Measurements from ENCODE around the gene HDGFL2. TPM values are rescaled to one million over a fixed set of nuclear protein-coding genes. Genes with fewer than 3 reads are reported as not detected.

The HDGFL2 gene
- polyA plus RNA-seq, 1 donor, result 58.8 TPM

DNA sequence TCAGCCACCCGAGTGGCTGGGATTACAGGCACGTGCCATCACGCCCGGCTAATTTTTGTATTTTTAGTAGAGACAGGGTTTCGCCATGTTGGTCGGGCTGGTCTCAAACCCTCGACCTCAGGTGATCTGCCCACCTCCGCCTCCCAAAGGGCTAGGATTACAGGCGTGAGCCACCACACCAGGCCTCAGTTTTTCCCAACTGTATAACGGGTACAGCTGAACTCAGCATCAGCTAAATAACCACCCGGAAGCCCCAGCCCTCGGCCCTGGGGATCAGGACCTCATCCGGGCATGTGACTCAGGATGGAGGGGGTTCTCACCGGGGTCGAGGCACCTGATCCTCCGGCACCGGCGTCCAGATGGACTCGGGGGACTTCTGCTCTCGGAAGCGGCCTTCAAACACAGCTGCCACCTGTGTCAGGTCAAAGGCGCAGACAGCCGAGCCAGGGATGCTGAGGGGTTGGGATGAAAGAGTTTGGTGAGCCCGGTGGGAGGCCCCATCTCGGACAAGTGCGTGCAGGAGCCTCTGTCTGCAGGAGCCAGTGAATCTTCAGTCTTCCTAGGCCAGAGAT is 78.5 kb downstream of the HDGFL2 start:
- no peak for DNase-seq

Other genes starting within 250 kb of the HDGFL2 start
- gene EBI3, start 242.8 kb upstream of the HDGFL2 start, polyA plus RNA-seq (ENCODE audit: insufficient read length), result 0.35 TPM
- gene YJU2, start 225.2 kb upstream of the HDGFL2 start, polyA plus RNA-seq (ENCODE audit: insufficient read length), result 16.6 TPM
- 2.4 TPM for gene SHD, start 193.0 kb upstream of the HDGFL2 start, polyA plus RNA-seq (ENCODE audit: insufficient read length)
- 0.42 TPM for gene TMIGD2, start 169.9 kb upstream of the HDGFL2 start, polyA plus RNA-seq (ENCODE audit: insufficient read length)
- gene FSD1, start 167.7 kb upstream of the HDGFL2 start, polyA plus RNA-seq (ENCODE audit: insufficient read length), result 7.2 TPM
- gene STAP2, start 133.5 kb upstream of the HDGFL2 start, polyA plus RNA-seq (ENCODE audit: insufficient read length), result 23.3 TPM
- 23.2 TPM for gene MPND, start 128.7 kb upstream of the HDGFL2 start, polyA plus RNA-seq (ENCODE audit: insufficient read length)
- gene SH3GL1, start 71.8 kb upstream of the HDGFL2 start, polyA plus RNA-seq (ENCODE audit: insufficient read length), result 54.0 TPM
- gene CHAF1A, start 69.7 kb upstream of the HDGFL2 start, polyA plus RNA-seq (ENCODE audit: insufficient read length), result 33.5 TPM
- gene UBXN6, start 14.5 kb upstream of the HDGFL2 start, polyA plus RNA-seq (ENCODE audit: insufficient read length), result 90.3 TPM
- 1.3 TPM for gene PLIN4, start 46.2 kb downstream of the HDGFL2 start, polyA plus RNA-seq (ENCODE audit: insufficient read length)
- 5.3 TPM for gene PLIN5, start 62.9 kb downstream of the HDGFL2 start, polyA plus RNA-seq (ENCODE audit: insufficient read length)
- gene LRG1, start 67.7 kb downstream of the HDGFL2 start, polyA plus RNA-seq (ENCODE audit: insufficient read length), result 0.90 TPM
- gene SEMA6B, start 87.4 kb downstream of the HDGFL2 start, polyA plus RNA-seq (ENCODE audit: insufficient read length), result 1.5 TPM
- 13.5 TPM for gene TNFAIP8L1, start 167.2 kb downstream of the HDGFL2 start, polyA plus RNA-seq (ENCODE audit: insufficient read length)
- gene MYDGF, start 198.0 kb downstream of the HDGFL2 start, polyA plus RNA-seq (ENCODE audit: insufficient read length), result 59.2 TPM